Small intestine (tissue), 7 donors: Measurements from ENCODE around the gene ACP3. TPM values are rescaled to one million over a fixed set of nuclear protein-coding genes. Genes with fewer than 3 reads are reported as not detected.
"Not testable (repeated sequence)": the region's sequence is repeated elsewhere in the genome, so short reads cannot be mapped to it uniquely, and the experiment has no call there.

ENCODE experiments used
- DNase-seq, 2 donors: peaks; one replicate each; pipeline versions ENCODE4 v3.0.0 to v3.0.0-alpha.2; 2013
- FAIRE-seq: peaks from 2 replicates; lab custom pipeline; 2012; peaks lifted over from hg19 to GRCh38; lab: Jason Lieb, UNC
- H3K27ac ChIP-seq, 3 donors: one replicate each; pipeline ENCODE4 v1.5.1; 2013; ENCODE audit warnings: low read length in 2 of 3, mild to moderate bottlenecking in 2 of 3, control low read depth in 1 of 3, inconsistent platforms in 1 of 3, low read depth in 1 of 3, moderate library complexity in 1 of 3
- H3K27me3 ChIP-seq, 3 donors: one replicate each; pipeline ENCODE4 v1.6.1; 2013; ENCODE audit warnings: low read length in 3 of 3, inconsistent platforms in 1 of 3; ENCODE audit not compliant: control insufficient read depth in 3 of 3, insufficient read depth in 3 of 3
- H3K36me3 ChIP-seq, 3 donors: one replicate each; pipeline ENCODE4 v1.6.1; 2013; ENCODE audit warnings: low read length in 3 of 3, inconsistent platforms in 1 of 3, low read depth in 1 of 3, mild to moderate bottlenecking in 1 of 3, moderate library complexity in 1 of 3; ENCODE audit not compliant: control insufficient read depth in 3 of 3, insufficient read depth in 2 of 3
- H3K4me1 ChIP-seq, 3 donors: one replicate each; pipeline ENCODE4 v1.6.1; 2013; ENCODE audit warnings: low read length in 2 of 3, inconsistent platforms in 1 of 3, low read depth in 1 of 3, mild to moderate bottlenecking in 1 of 3, moderate library complexity in 1 of 3; ENCODE audit not compliant: control insufficient read depth in 3 of 3, insufficient read depth in 2 of 3
- H3K4me3 ChIP-seq, 3 donors: one replicate each; pipeline ENCODE4 v1.5.1; 2013; ENCODE audit warnings: low read length in 3 of 3, control low read depth in 1 of 3, inconsistent platforms in 1 of 3, low read depth in 1 of 3, mild to moderate bottlenecking in 1 of 3, moderate library complexity in 1 of 3
- H3K9me3 ChIP-seq, 2 donors: one replicate each; pipeline ENCODE4 v1.6.1; 2013; ENCODE audit warnings: low read depth in 1 of 2, low read length in 1 of 2; ENCODE audit not compliant: control insufficient read depth in 2 of 2, insufficient read depth in 1 of 2
- WGBS, 3 donors: extraction: QIAGEN DNeasy Blood & Tissue Kit; methylation state at CpG; one replicate each; pipeline ENCODE4 v1.1.7; 2013; 5-methylcytosine and 5-hydroxymethylcytosine counted together
- polyA plus RNA-seq, 4 donors: library from polyadenylated mRNA; stranded (reverse) in 3 of 4; unstranded in 1 of 4; fragments of 200-250 nt in 3 of 4; fragments of 120-200 nt in 1 of 4; gene quantifications; one replicate each; pipeline versions ENCODE4 v1.2.1 to v1.2.3, GENCODE V29; 2013
- donor health status: healthy with polysubstance abuse.
- donor health status: control.
- donor health status: control.
- donor health status: Bipolar disorder and iron deficiency.
- donor health status: healthy.

ACP3 gene
- polyA plus RNA-seq, 4 donors, result 0.67 to 3.0 (median 1.3) TPM

DNA sequence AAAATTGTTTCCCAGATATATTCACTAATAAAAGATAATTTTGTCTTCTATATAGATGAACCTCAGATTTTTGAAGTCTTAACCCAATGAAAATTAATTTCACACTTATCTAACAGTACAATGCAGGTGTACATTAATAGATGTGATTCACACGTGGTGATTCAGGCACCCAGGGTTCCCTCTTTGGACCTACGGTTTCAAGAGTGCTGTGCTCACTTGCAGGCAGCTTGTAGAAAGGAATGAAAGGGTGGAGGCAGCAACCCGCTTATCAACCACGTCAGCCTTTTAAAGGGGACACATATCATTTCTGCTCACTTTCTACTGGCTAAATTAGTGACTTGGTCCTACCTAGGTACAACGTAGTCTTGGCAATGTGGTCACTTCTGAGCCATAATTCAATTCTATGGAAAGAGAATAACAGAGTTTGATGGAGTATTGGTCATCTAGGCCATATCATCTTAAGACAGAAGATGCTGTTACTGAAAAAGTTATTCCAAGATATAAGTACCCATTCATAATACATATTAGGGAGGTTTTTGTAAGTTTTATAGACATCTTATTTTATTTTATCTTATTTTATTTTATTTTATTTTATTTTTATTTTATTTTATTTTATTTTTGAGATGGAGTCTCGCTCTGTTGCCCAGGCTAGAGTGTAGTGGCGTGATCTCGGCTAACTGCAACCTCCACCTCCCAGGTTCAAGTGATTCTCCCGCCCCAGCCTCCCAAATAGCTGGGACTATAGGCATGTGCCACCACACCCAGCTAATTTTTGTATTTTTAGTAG lies 37.9 kb downstream of the ACP3 start:
- no peaks in the 10 kb centered on the region for H3K4me1 ChIP-seq
- FAIRE-seq (no peak), DNase-seq (peak in 1 of 2 donors; percentile 14)
- WGBS, 3 donors, result 56 to 68% (median 59%) methylated on average over 9 of the region's 9 CpGs
- no peak overlapping the region for H3K4me3 ChIP-seq
- H3K9me3 ChIP-seq, result no peaks in the 10 kb centered on the region
- no peak overlapping the region for H3K27ac ChIP-seq
- no peaks in the 10 kb centered on the region for H3K27me3 ChIP-seq
- no peaks in the 10 kb centered on the region for H3K36me3 ChIP-seq

DNA sequence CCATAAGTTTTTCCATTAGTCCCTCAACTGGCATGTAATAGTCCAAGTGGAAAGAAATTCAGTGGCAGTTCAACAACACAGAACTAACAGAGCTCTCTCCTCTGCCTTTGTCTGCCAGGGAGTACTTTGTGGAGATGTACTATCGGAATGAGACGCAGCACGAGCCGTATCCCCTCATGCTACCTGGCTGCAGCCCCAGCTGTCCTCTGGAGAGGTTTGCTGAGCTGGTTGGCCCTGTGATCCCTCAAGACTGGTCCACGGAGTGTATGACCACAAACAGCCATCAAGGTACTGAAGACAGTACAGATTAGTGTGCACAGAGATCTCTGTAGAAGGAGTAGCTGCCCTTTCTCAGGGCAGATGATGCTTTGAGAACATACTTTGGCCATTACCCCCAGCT lies 39.4 kb downstream of the ACP3 start:
- DNase-seq, result no peak
- WGBS, 3 donors, result 87 to 90% (median 90%) methylated on average over 5 of the region's 5 CpGs
- Histone ChIP-seq H3K27me3 (no peaks in the 10 kb centered on the region), H3K4me1 (no peaks in the 10 kb centered on the region), H3K36me3 (no peaks in the 10 kb centered on the region), H3K4me3 (no peak overlapping the region), H3K9me3 (no peaks in the 10 kb centered on the region), H3K27ac (no peak overlapping the region)
- FAIRE-seq, result no peak

DNA sequence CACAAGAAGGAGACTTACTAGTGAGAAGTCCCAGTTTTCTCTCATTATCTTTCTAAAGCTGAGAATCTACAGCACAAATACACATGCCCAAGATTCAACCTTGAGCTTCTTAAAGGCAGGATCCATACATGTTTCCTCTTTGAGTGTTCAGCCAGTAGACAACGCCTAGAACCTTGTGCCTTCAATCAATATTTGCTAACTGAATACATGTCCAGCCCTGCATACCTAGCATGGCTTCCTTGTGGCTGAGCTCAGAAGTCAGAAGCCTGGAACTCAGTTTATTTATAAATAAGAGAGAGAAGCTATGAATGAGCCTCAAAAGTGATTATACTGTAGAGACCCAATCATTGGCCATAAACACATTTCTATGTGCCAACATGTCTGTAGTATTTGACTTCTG lies 43.5 kb downstream of the ACP3 start:
- H3K27me3 ChIP-seq, result no peaks in the 10 kb centered on the region
- no peaks in the 10 kb centered on the region for H3K36me3 ChIP-seq
- no peak overlapping the region for H3K4me3 ChIP-seq
- H3K27ac ChIP-seq, result no peak overlapping the region
- WGBS, 3 donors, result 5 to 92% (median 80%) methylated on average over 1 of the region's 1 CpG
- DNase-seq, result no peak
- no peaks in the 10 kb centered on the region for H3K9me3 ChIP-seq
- H3K4me1 ChIP-seq, result no peaks in the 10 kb centered on the region
- no peak for FAIRE-seq

DNA sequence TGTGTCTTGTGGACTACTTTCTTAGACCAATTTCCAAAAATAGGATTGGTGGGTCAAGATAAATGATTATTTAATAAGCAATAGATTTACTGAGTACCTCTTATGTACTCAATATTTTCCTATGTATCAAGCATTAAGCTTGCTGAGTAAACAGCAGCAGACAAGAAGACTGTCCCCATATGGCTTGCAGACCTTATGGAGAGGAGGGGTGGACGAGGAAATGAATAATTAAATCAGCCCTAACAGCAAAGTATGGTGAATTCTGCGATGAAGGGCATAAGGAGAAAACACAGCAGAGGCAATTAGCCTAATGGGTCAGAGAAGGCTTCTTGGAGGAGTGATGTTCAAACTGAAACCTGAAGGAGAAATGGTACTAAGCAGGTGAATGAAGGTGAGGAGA lies 45.1 kb downstream of the ACP3 start:
- Histone ChIP-seq H3K4me1 (no peaks in the 10 kb centered on the region), H3K9me3 (no peaks in the 10 kb centered on the region), H3K27me3 (no peaks in the 10 kb centered on the region), H3K36me3 (no peaks in the 10 kb centered on the region), H3K4me3 (no peak overlapping the region), H3K27ac (no peak overlapping the region)
- DNase-seq (no peak), FAIRE-seq (no peak)
- 35 to 83% (median 79%) methylated on average over 2 of the region's 2 CpGs for WGBS, 3 donors

DNA sequence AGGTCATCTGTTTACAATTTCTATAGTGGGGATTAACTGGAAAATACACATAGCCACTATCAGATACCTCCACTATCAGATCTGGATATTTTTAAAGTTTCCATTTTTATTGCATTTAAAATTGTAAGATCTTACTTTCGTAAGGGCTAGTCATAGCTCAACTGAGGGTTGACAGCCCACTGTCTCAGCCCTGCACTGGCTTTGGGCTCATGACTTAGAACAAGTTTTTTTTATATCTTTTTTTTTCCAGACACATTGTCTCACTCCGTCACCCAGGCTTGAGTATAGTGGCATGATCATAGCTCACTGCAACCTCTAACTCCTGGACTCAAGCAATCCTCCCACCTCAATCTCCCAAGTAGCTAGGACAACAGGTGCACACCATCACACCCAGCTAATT lies 51.3 kb downstream of the ACP3 start:
- FAIRE-seq, result no peak

DNA sequence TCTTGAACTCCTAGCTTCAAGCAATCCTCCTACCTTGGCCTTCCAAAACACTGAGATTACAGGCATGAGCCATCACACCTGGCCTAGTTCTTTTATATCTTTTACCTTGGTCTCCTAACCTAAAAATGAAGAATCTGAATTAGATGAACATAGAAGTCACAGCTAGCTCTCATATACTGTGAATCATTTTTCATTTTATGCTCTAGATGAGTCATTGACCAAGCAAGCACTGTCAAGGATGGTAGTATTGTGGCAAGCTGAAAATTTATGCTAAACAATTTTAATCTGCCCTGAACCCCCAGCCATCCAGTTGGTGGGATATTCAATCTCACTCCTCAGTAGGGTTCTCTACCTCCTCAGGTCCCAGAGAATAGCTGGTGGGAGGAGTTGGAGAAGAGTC lies 51.8 kb downstream of the ACP3 start:
- DNase-seq, result no peak
- no peaks in the 10 kb centered on the region for H3K36me3 ChIP-seq
- no peak for FAIRE-seq
- H3K27me3 ChIP-seq, result no peaks in the 10 kb centered on the region
- H3K4me1 ChIP-seq, result no peaks in the 10 kb centered on the region
- H3K9me3 ChIP-seq, result no peaks in the 10 kb centered on the region
- H3K27ac ChIP-seq, result no peak overlapping the region
- no peak overlapping the region for H3K4me3 ChIP-seq

More for the DNA sequence above, 51.3 kb downstream of the ACP3 start:
- no peak overlapping the region for H3K27ac ChIP-seq
- no peaks in the 10 kb centered on the region for H3K4me1 ChIP-seq
- no peaks in the 10 kb centered on the region for H3K9me3 ChIP-seq
- no peaks in the 10 kb centered on the region for H3K27me3 ChIP-seq
- WGBS, 3 donors, result 88 to 98% (median 91%) methylated on average over 2 of the region's 2 CpGs
- no peak overlapping the region for H3K4me3 ChIP-seq
- no peaks in the 10 kb centered on the region for H3K36me3 ChIP-seq
- no peak for DNase-seq

DNA sequence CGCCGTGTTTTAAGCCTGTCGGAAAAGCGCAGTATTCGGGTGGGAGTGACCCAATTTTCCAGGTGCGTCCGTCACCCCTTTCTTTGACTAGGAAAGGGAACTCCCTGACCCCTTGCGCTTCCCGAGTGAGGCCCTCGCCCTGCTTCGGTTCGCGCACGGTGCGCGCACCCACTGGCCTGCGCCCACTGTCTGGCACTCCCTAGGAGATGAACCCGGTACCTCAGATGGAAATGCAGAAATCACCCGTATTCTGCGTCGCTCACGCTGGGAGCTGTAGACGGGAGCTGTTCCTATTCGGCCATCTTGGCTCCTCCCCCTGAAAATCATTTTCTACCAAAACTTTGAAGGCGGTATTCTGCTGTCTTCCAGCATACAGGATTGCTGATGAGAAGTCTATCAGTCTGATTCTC lies 59.7 kb downstream of the ACP3 start:
- not testable (repeated sequence) for H3K9me3 ChIP-seq, H3K27ac ChIP-seq, H3K36me3 ChIP-seq, FAIRE-seq, DNase-seq, H3K4me1 ChIP-seq, H3K27me3 ChIP-seq
- peak overlapping the region in 1 of 3 donors; percentile 13 for H3K4me3 ChIP-seq
- WGBS, 3 donors, result 64 to 89% (median 82%) methylated on average over 24 to 25 of the region's 25 CpGs

DNA sequence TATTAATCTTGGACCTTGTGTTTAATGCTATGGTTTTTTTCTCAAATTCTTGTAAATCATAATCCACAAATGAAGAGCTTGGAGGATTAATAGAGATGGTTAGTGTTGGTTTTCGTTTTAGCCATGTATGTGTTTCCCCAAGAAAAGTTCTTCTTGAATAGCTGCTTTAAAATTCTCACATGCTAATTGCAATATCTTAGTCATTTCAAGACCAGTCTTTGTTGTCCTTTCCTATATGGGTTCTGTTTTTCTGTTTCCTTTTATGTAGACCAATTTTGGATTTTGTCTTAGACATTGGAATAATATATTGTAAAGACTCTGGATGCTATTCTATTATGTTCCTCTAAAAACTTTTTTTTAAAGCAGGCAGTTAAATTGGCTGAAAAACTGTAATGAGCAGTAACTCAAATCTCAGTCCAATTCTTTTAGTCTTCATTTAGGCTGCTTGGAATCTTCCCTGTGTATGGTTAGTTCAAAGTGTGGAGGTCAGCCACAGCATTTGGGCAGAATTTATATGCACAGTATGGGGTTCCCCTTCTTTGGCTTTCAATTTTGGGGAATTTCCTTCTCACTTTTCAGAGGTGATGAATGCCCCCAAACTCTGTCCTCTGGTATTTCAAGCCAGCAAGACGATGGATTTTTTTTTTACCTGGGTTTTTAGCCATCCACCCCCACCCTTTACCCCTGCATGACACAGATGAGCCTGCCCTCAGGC lies 61.0 kb downstream of the ACP3 start:
- Histone ChIP-seq H3K9me3 (peaks cover 0 to 10% of the 10 kb centered on the region in 2 donors), H3K4me3 (no peak overlapping the region), H3K36me3 (no peaks in the 10 kb centered on the region), H3K27me3 (peaks cover 0 to 1% (median 0%) of the 10 kb centered on the region in 3 donors), H3K4me1 (no peaks in the 10 kb centered on the region), H3K27ac (no peak overlapping the region)
- 63 to 78% (median 77%) methylated on average over 2 of the region's 2 CpGs for WGBS, 3 donors
- DNase-seq, result no peak
- FAIRE-seq, result no peak
